PC-9 (cell line): ENCODE results near the gene FKBP5. TPM values are rescaled to one million over a fixed set of nuclear protein-coding genes. Genes with fewer than 3 reads are reported as not detected.

Experiments used
- BruUV-seq: library from RNA; stranded (reverse); fragments of 400-500 nt; replicated peaks from 2 replicates; lab custom pipeline; 2021; lab: Mats Ljungman, UMichigan
- CTCF ChIA-PET: fragments of 300-600 bp; sonication (Branson Sonifier 250); formaldehyde crosslinking; loops from one replicate; lab custom pipeline; 2022; ENCODE audit warnings: antibody characterized with exemption; lab: Charles Lee
- POLR2A ChIA-PET: fragments of 300-600 bp; sonication (Branson Sonifier 250); formaldehyde crosslinking; loops from one replicate; lab custom pipeline; 2022; ENCODE audit warnings: antibody characterized with exemption; ENCODE audit not compliant: unreplicated experiment; lab: Charles Lee
- DNase-seq, 2 experiments: peaks; one replicate each; pipeline versions ENCODE4 v3.0.0 to v3.0.0-alpha.2; 2015 to 2022; ENCODE audit warnings: mixed read lengths in 1 of 2
- H2AFZ ChIP-seq: fragments of 200-600 bp; sonication (generic); 2 replicates; pipeline ENCODE4 v1.8.1; 2017; ENCODE audit warnings: antibody characterized with exemption
- H3F3A ChIP-seq: fragments of 200-600 bp; sonication (generic); 2 replicates; pipeline ENCODE4 v1.8.1; 2017; ENCODE audit warnings: antibody characterized with exemption, mild to moderate bottlenecking, low read depth; ENCODE audit not compliant: insufficient read depth
- H3K27ac ChIP-seq: fragments of 200-600 bp; sonication (generic); 2 replicates; pipeline ENCODE4 v1.6.1; 2016; ENCODE audit warnings: mixed run types
- H3K27me3 ChIP-seq: fragments of 200-600 bp; sonication (generic); 2 replicates; pipeline ENCODE4 v1.6.1; 2016; ENCODE audit warnings: low read depth, mixed run types; ENCODE audit not compliant: insufficient read depth
- H3K36me3 ChIP-seq: fragments of 200-600 bp; sonication (generic); 2 replicates; pipeline ENCODE4 v1.6.1; 2016; ENCODE audit warnings: low read depth, mixed run types
- H3K4me1 ChIP-seq: fragments of 200-600 bp; sonication (generic); replicated peaks from 2 replicates; pipeline ENCODE4 v1.6.1; 2016; ENCODE audit warnings: mixed run types; ENCODE audit not compliant: insufficient read depth
- H3K4me2 ChIP-seq: fragments of 200-600 bp; sonication (generic); 2 replicates; pipeline ENCODE4 v1.6.1; 2017; ENCODE audit warnings: mixed run types
- H3K4me3 ChIP-seq: fragments of 200-600 bp; sonication (generic); 2 replicates; pipeline ENCODE4 v1.6.1; 2016; ENCODE audit warnings: mixed run types
- H3K79me2 ChIP-seq: fragments of 200-600 bp; sonication (generic); 2 replicates; pipeline ENCODE4 v1.6.1; 2017; ENCODE audit warnings: low read depth, mixed run types
- H3K9me2 ChIP-seq: fragments of 200-600 bp; sonication (generic); 2 replicates; pipeline ENCODE4 v1.8.1; 2017; ENCODE audit warnings: mild to moderate bottlenecking; ENCODE audit not compliant: insufficient read depth
- H3K9me3 ChIP-seq: fragments of 200-600 bp; sonication (generic); 2 replicates; pipeline ENCODE4 v1.8.1; 2016; ENCODE audit warnings: low read depth; ENCODE audit not compliant: insufficient read depth
- H4K20me1 ChIP-seq: fragments of 200-600 bp; sonication (generic); 2 replicates; pipeline ENCODE4 v1.8.1; 2017; ENCODE audit not compliant: insufficient read depth
- CTCF ChIP-seq: fragments of 200-600 bp; sonication (generic); conservative IDR thresholded peaks from 2 replicates; pipeline ENCODE4 v1.6.1; 2017; ENCODE audit warnings: mixed run types, antibody characterized with exemption, mild to moderate bottlenecking, moderate library complexity
- EZH2 ChIP-seq: fragments of 200-600 bp; sonication (generic); IDR thresholded peaks from 2 replicates; pipeline ENCODE4 v1.8.0; 2017; ENCODE audit warnings: antibody characterized with exemption, low read depth
- intact Hi-C: fragments of 100-400 bp; cut with micrococcal nuclease; formaldehyde crosslinking; loops from one replicate; pipeline ENCODE4 v1.10.0; 2022; ENCODE audit not compliant: unreplicated experiment
- total RNA-seq: library from RNA; stranded (reverse); gene quantifications from 2 replicates; pipeline ENCODE4 v1.2.3, GENCODE V29; 2021

The FKBP5 gene
- total RNA-seq, 1 experiment from 2014 or later, result 5.0 TPM

- POLR2A ChIA-PET, result interaction anchor here (0.7 kb wide), 1 partner anchor 506 kb away, joined by 3 read pairs; no protein-coding TSS in a partner anchor
- no peak for TF ChIP-seq CTCF
- no peak for TF ChIP-seq EZH2
- Histone ChIP-seq H3K27me3 (no peaks in the 10 kb centered on the region), H3K4me2 (no peak overlapping the region), H3K36me3 (no peaks in the 10 kb centered on the region), H3K4me3 (no peak overlapping the region), H3F3A (no peaks in the 10 kb centered on the region), H3K9me3 (0 out of 2 replicates have a peak, but pooled peaks cover 2% of the 10 kb centered on the region), H3K4me1 (no peaks in the 10 kb centered on the region), H3K9me2 (no peaks in the 10 kb centered on the region), H2AFZ (no peak overlapping the region), H3K27ac (no peak overlapping the region), H3K79me2 (no peaks in the 10 kb centered on the region), H4K20me1 (no peaks in the 10 kb centered on the region)
- intact Hi-C loops, result no loop called here
- no peak for DNase-seq
- CTCF ChIA-PET, result no interaction called here
- no TSS peak for BruUV-seq
Measured at GRCh38 chr6:35677456-35677855, 11.3 kb downstream of the FKBP5 start.

GRCh38 chr6:35675871-35676459 lies 12.8 kb downstream of the FKBP5 start:
- TF ChIP-seq CTCF (no peak), EZH2 (no peak)
- no peaks in the 10 kb centered on the region for H3K27me3 ChIP-seq
- 0 out of 2 replicates have a peak, but pooled peaks cover 2% of the 10 kb centered on the region for H3K9me3 ChIP-seq
- CTCF ChIA-PET, result no interaction called here
- POLR2A ChIA-PET, result no interaction called here
- H3K79me2 ChIP-seq, result no peaks in the 10 kb centered on the region
- no peaks in the 10 kb centered on the region for H3K9me2 ChIP-seq
- H3K4me2 ChIP-seq, result no peak overlapping the region
- no peak overlapping the region for H2AFZ ChIP-seq
- no peak overlapping the region for H3K4me3 ChIP-seq
- H4K20me1 ChIP-seq, result no peaks in the 10 kb centered on the region
- BruUV-seq, result no TSS peak
- H3F3A ChIP-seq, result no peaks in the 10 kb centered on the region
- H3K4me1 ChIP-seq, result no peaks in the 10 kb centered on the region
- intact Hi-C loops, result no loop called here
- no peak for DNase-seq
- H3K36me3 ChIP-seq, result no peaks in the 10 kb centered on the region
- H3K27ac ChIP-seq, result no peak overlapping the region

GRCh38 chr6:35674594-35674993 lies 14.1 kb downstream of the FKBP5 start:
- Histone ChIP-seq H3K4me3 (no peak overlapping the region), H4K20me1 (no peaks in the 10 kb centered on the region), H3F3A (no peaks in the 10 kb centered on the region), H3K4me2 (no peak overlapping the region), H3K4me1 (no peaks in the 10 kb centered on the region), H3K79me2 (no peaks in the 10 kb centered on the region), H3K27me3 (no peaks in the 10 kb centered on the region), H2AFZ (no peak overlapping the region), H3K9me2 (no peaks in the 10 kb centered on the region), H3K36me3 (no peaks in the 10 kb centered on the region), H3K9me3 (0 out of 2 replicates have a peak, but pooled peaks cover 2% of the 10 kb centered on the region), H3K27ac (no peak overlapping the region)
- ChIA-PET POLR2A (no interaction called here), CTCF (interaction anchor here (0.6 kb wide), 1 partner anchor 247 kb away, joined by 4 read pairs; no protein-coding TSS in a partner anchor)
- no peak for TF ChIP-seq CTCF
- TF ChIP-seq EZH2, result no peak
- no TSS peak for BruUV-seq
- intact Hi-C loops, result no loop called here
- no peak for DNase-seq
